H1 (cell line): ENCODE data around the gene CACNB4. TPM values are rescaled to one million over a fixed set of nuclear protein-coding genes. Genes with fewer than 3 reads are reported as not detected.

Experiments
- CTCF ChIA-PET: fragments of 300-600 bp; sonication (Branson Sonifier 250); formaldehyde crosslinking; loops from one replicate; lab custom pipeline; 2021; ENCODE audit not compliant: partially characterized antibody; lab: Charles Lee
- POLR2A ChIA-PET: fragments of 300-600 bp; sonication (Branson Sonifier 250); formaldehyde crosslinking; loops from one replicate; lab custom pipeline; 2021; ENCODE audit warnings: inconsistent platforms; ENCODE audit not compliant: partially characterized antibody; lab: Charles Lee
- DNase-seq, 2 experiments: peaks; one replicate each; pipeline versions ENCODE4 v3.0.0 to v3.0.0-alpha.2; 2010 to 2022; ENCODE audit warnings: low spot score in 2 of 2, low read depth in 1 of 2, mixed read lengths in 1 of 2
- FAIRE-seq: peaks from 2 replicates; lab custom pipeline; 2011; peaks lifted over from hg19 to GRCh38; lab: Jason Lieb, UNC
- H2AFZ ChIP-seq: 2 replicates; pipeline ENCODE4 v1.8.1; 2012; ENCODE audit warnings: low read length, inconsistent platforms
- H2AK5ac ChIP-seq: 2 replicates; pipeline ENCODE4 v1.6.1; 2013; ENCODE audit warnings: low read depth, low read length
- H2BK120ac ChIP-seq: replicated peaks from 2 replicates; pipeline ENCODE3; 2013; ENCODE audit warnings: low read depth, low read length, inconsistent platforms
- H2BK12ac ChIP-seq: 2 replicates; pipeline ENCODE4 v1.6.1; 2013; ENCODE audit warnings: low read depth, low read length
- H2BK15ac ChIP-seq: 2 replicates; pipeline ENCODE4 v1.6.1; 2013; ENCODE audit warnings: low read length
- H2BK20ac ChIP-seq: 2 replicates; pipeline ENCODE4 v1.6.1; 2013; ENCODE audit warnings: low read length
- H2BK5ac ChIP-seq: 2 replicates; pipeline ENCODE4 v1.6.1; 2013; ENCODE audit warnings: low read depth, low read length
- H3K14ac ChIP-seq: 2 replicates; pipeline ENCODE4 v1.6.1; 2013; ENCODE audit warnings: inconsistent platforms; ENCODE audit not compliant: insufficient read length
- H3K18ac ChIP-seq: 2 replicates; pipeline ENCODE4 v1.6.1; 2013; ENCODE audit warnings: low read length; ENCODE audit errors: extremely low read depth
- H3K23ac ChIP-seq: 2 replicates; pipeline ENCODE4 v1.6.1; 2013; ENCODE audit warnings: inconsistent platforms; ENCODE audit not compliant: insufficient read length
- H3K23me2 ChIP-seq: 2 replicates; pipeline ENCODE4 v1.6.1; 2013; ENCODE audit warnings: low read depth, low read length
- H3K27ac ChIP-seq: 2 replicates; pipeline ENCODE4 v1.6.1; 2011; ENCODE audit warnings: low read depth, low read length, inconsistent platforms
- H3K27me3 ChIP-seq, 4 experiments: replicated peaks in 1 of 4; 1 replicate in 1 of 4; 2 replicates in 3 of 4; pipeline versions ENCODE4 v1.6.1 to v1.8.1; 2011 to 2013; ENCODE audit warnings: low read length in 3 of 4, mild to moderate bottlenecking in 3 of 4, inconsistent platforms in 2 of 4, mixed read lengths in 2 of 4, moderate library complexity in 1 of 4; ENCODE audit not compliant: control insufficient read depth in 3 of 4, insufficient read depth in 3 of 4; ENCODE audit errors: extremely low read depth in 1 of 4
- H3K36me3 ChIP-seq, 4 experiments: 2 replicates each; pipeline versions ENCODE4 v1.6.1 to v1.8.1; 2011 to 2013; ENCODE audit warnings: mild to moderate bottlenecking in 4 of 4, low read length in 3 of 4, moderate library complexity in 2 of 4, control low read depth in 1 of 4, inconsistent platforms in 1 of 4; ENCODE audit not compliant: insufficient read depth in 4 of 4, control insufficient read depth in 2 of 4
- H3K4ac ChIP-seq: replicated peaks from 2 replicates; pipeline ENCODE3; 2013; ENCODE audit warnings: low read length, low read depth, mixed read lengths, inconsistent platforms; ENCODE audit not compliant: insufficient read length
- H3K4me1 ChIP-seq, 4 experiments: replicated peaks in 1 of 4; 1 replicate in 1 of 4; 2 replicates in 3 of 4; pipeline versions ENCODE4 v1.6.1 to v1.8.1; 2011 to 2013; ENCODE audit warnings: low read length in 3 of 4, inconsistent platforms in 2 of 4, mixed read lengths in 1 of 4; ENCODE audit not compliant: insufficient read depth in 4 of 4, control insufficient read depth in 3 of 4
- H3K4me2 ChIP-seq, 2 experiments: 2 replicates each; pipeline versions ENCODE4 v1.6.1 to v1.8.1; 2011 to 2013; ENCODE audit warnings: low read depth in 2 of 2, low read length in 2 of 2, control low read depth in 1 of 2, inconsistent platforms in 1 of 2, mild to moderate bottlenecking in 1 of 2; ENCODE audit not compliant: insufficient read depth in 1 of 2
- H3K4me3 ChIP-seq, 4 experiments: fragments of 200-600, 300-600 bp in 1 of 4; sonication (generic), shearing (Covaris generic), sonication (Bioruptor Twin) in 1 of 4; 2 replicates each; pipeline versions ENCODE4 v1.5.1 to v1.8.1; 2011 to 2016; ENCODE audit warnings: low read length in 4 of 4, low read depth in 3 of 4, control low read depth in 2 of 4, inconsistent platforms in 2 of 4, mild to moderate bottlenecking in 2 of 4, mixed read lengths in 1 of 4, moderate library complexity in 1 of 4; ENCODE audit not compliant: insufficient read depth in 2 of 4; ENCODE audit errors: extremely low read depth in 1 of 4
- H3K56ac ChIP-seq: replicated peaks from 2 replicates; pipeline ENCODE3; 2013; ENCODE audit warnings: low read depth, mild to moderate bottlenecking, mixed read lengths, low read length, inconsistent platforms; ENCODE audit not compliant: insufficient read length
- H3K79me1 ChIP-seq: 2 replicates; pipeline ENCODE4 v1.6.1; 2013; ENCODE audit warnings: low read depth, low read length, control low read depth
- H3K79me2 ChIP-seq, 2 experiments: 2 replicates each; pipeline versions ENCODE4 v1.6.1 to v1.8.1; 2012 to 2013; ENCODE audit warnings: low read length in 2 of 2, mild to moderate bottlenecking in 2 of 2, inconsistent platforms in 1 of 2; ENCODE audit not compliant: insufficient read depth in 2 of 2, control insufficient read depth in 1 of 2
- H3K9ac ChIP-seq, 4 experiments: replicated peaks in 1 of 4; 1 replicate in 1 of 4; 2 replicates in 3 of 4; pipeline versions ENCODE4 v1.6.1 to v1.8.1; 2011 to 2013; ENCODE audit warnings: low read depth in 3 of 4, low read length in 3 of 4, control low read depth in 2 of 4, mild to moderate bottlenecking in 2 of 4, moderate library complexity in 2 of 4, inconsistent platforms in 1 of 4; ENCODE audit errors: extremely low read depth in 1 of 4
- H3K9me3 ChIP-seq, 2 experiments: 2 replicates each; pipeline versions ENCODE4 v1.6.1 to v1.8.1; 2012 to 2013; ENCODE audit warnings: mild to moderate bottlenecking in 2 of 2, moderate library complexity in 2 of 2, control low read depth in 1 of 2, inconsistent platforms in 1 of 2, low read depth in 1 of 2, low read length in 1 of 2, mixed read lengths in 1 of 2; ENCODE audit not compliant: insufficient read depth in 2 of 2
- H4K20me1 ChIP-seq, 2 experiments: replicated peaks in 1 of 2; 2 replicates each; pipeline versions ENCODE3 to v1.8.1; 2011 to 2013; ENCODE audit warnings: inconsistent platforms in 2 of 2, low read length in 2 of 2, mild to moderate bottlenecking in 1 of 2; ENCODE audit not compliant: insufficient read depth in 2 of 2, control insufficient read depth in 1 of 2
- H4K5ac ChIP-seq: 2 replicates; pipeline ENCODE4 v1.6.1; 2013; ENCODE audit warnings: low read length, low read depth, mixed read lengths, inconsistent platforms; ENCODE audit not compliant: insufficient read length
- H4K8ac ChIP-seq: 2 replicates; pipeline ENCODE4 v1.8.0; 2013; ENCODE audit warnings: mild to moderate bottlenecking, moderate library complexity, low read length, inconsistent platforms; ENCODE audit not compliant: insufficient read depth; ENCODE audit errors: extremely low read depth
- H4K91ac ChIP-seq: replicated peaks from 2 replicates; pipeline ENCODE3; 2013; ENCODE audit warnings: low read length, mixed read lengths, inconsistent platforms; ENCODE audit not compliant: insufficient read length
- BRCA1 ChIP-seq: IDR thresholded peaks from 2 replicates; pipeline ENCODE4 v1.6.1; 2012; ENCODE audit warnings: low read depth, low read length, improper control_type of control experiment
- CBX8 ChIP-seq: fragments of 300-800, 300-1000 bp; sonication (generic); IDR thresholded peaks from 2 replicates; pipeline ENCODE4 v1.7.1; 2016; ENCODE audit warnings: low read depth, low read length, borderline replicate concordance
- CHD1 ChIP-seq: IDR thresholded peaks from 2 replicates; pipeline ENCODE4 v1.6.1; 2012; ENCODE audit warnings: low read depth, low read length, improper control_type of control experiment
- GABPA ChIP-seq: IDR thresholded peaks from 2 replicates; pipeline ENCODE4 v1.6.1; 2011; ENCODE audit warnings: mild to moderate bottlenecking, low read length, moderate library complexity, borderline replicate concordance; ENCODE audit not compliant: insufficient read depth
- POLR2AphosphoS5 ChIP-seq: IDR thresholded peaks from 2 replicates; pipeline ENCODE4 v1.6.1; 2011; ENCODE audit warnings: low read depth, low read length
- RFX5 ChIP-seq: IDR thresholded peaks from 2 replicates; pipeline ENCODE4 v1.6.1; 2011; ENCODE audit warnings: low read depth, low read length, improper control_type of control experiment, borderline replicate concordance
- SIRT6 ChIP-seq: IDR thresholded peaks from one replicate; pipeline ENCODE4 v1.7.1; 2012; ENCODE audit warnings: low read length, inconsistent platforms
- WGBS, 2 experiments: shearing (Covaris generic) in 1 of 2; methylation state at CpG; one replicate each; pipeline versions ENCODE4 v1.1.6 to v1.1.7; 2013 to 2015; ENCODE audit warnings: low lambda C conversion rate in 2 of 2, mixed read lengths in 2 of 2, inconsistent platforms in 1 of 2, low coverage in 1 of 2, missing lambda C conversion rate in 1 of 2; ENCODE audit not compliant: insufficient replicate concordance in 2 of 2, insufficient coverage in 1 of 2, insufficient read length in 1 of 2; ENCODE audit errors: extremely low coverage in 1 of 2, missing lambda C conversion rate in 1 of 2; 5-methylcytosine and 5-hydroxymethylcytosine counted together
- polyA plus RNA-seq, 7 experiments: library from polyadenylated mRNA; depleted of rRNA in 3 of 7; stranded (reverse) in 5 of 7; unstranded in 2 of 7; fragments of >200 nt in 5 of 7; fragments of 200-250 nt in 2 of 7; gene quantifications; 1 replicate in 5 of 7; 2 replicates in 1 of 7; 4 replicates in 1 of 7; pipeline versions ENCODE4 v1.2.1 to v1.2.3, GENCODE V29; 2011 to 2013; ENCODE audit warnings: missing spikeins in 2 of 7, mixed read lengths in 2 of 7
- total RNA-seq: library from RNA; stranded (reverse); fragmentation: NEBNext Ultra II Directional; extraction: Animal tissue kit (Norgen Biotek cat#: 25700); gene quantifications from 2 replicates; pipeline ENCODE4 v1.2.1, GENCODE V29; 2021
- TF ChIP-seq, protein P1 (sequence below), 3 experiments: IDR thresholded peaks; 1 replicate in 2 of 3; 2 replicates in 1 of 3; pipeline versions ENCODE4 v1.5.1 to v1.6.1; 2011; ENCODE audit warnings: low read length in 3 of 3, mild to moderate bottlenecking in 3 of 3, inconsistent platforms in 2 of 3, low read depth in 1 of 3, moderate library complexity in 1 of 3; ENCODE audit not compliant: insufficient read depth in 1 of 3; ENCODE audit errors: control extremely low read depth in 1 of 3

Gene CACNB4
- total and polyA plus RNA-seq, 2 of the 8 experiments (the other 6 are each of a cell fraction or from before 2014, with no cell fraction given) = 2.0 to 4.0 TPM

DNA sequence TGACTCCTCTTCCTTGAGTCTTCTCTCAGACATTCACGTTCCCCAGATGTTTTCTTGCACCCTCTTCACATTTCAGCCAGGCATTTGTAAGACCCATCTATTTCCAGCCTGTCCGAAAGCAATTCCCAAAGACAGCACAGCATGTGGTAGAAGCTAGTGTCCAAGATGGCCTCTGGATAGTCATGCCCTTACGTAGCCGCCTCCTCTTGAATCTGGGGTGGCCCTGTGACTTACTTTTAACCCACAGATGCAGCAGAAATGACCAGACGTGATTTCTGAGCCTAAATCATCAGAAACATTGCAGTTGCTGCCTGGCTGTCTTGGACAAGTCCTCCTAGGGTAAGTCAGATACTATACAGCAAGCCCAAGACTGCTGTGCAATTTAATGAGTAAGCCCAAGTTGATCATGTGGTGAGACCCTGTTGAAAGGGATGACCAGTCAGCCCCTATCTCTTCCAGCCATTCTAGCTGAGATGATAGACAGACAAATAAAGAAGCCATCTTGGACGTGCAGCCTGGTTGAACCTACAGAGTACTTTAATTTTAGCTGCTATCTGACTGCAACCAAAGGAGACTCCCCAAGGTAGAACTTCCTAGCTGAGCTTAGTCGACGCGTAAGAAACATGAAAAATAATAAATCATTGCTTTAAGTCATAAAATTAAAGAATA is 282.9 kb downstream of the CACNB4 start:
- no peak overlapping the region for H3K4me2 ChIP-seq
- DNase-seq (no peak), FAIRE-seq (no peak)
- H2BK20ac ChIP-seq = no peak overlapping the region
- no peak overlapping the region for H4K91ac ChIP-seq
- no peak overlapping the region for H2AFZ ChIP-seq
- no peak overlapping the region for H3K27ac ChIP-seq
- H2BK120ac ChIP-seq = no peak overlapping the region
- CTCF ChIA-PET = interaction anchor here (1.4 to 3.3 kb wide), 2 partner anchors 9 to 210 kb away, joined by 4 to 22 read pairs; no protein-coding TSS in a partner anchor
- no peaks in the 10 kb centered on the region for H3K4me1 ChIP-seq
- H2BK12ac ChIP-seq = no peak overlapping the region
- no peak overlapping the region for H3K23ac ChIP-seq
- peaks cover 0 to 42% (median 12%) of the 10 kb centered on the region in 4 experiments; a peak in 5 of 8 replicates for H3K36me3 ChIP-seq
- H3K79me1 ChIP-seq = peaks cover 10% of the 10 kb centered on the region
- no peak overlapping the region for H3K9ac ChIP-seq
- H3K9me3 ChIP-seq = no peaks in the 10 kb centered on the region
- H3K4me3 ChIP-seq = no peak overlapping the region
- H3K14ac ChIP-seq = no peak overlapping the region
- WGBS, 2 experiments = 92% methylated on average over 9 of the region's 9 CpGs; no CpG with 5 or more reads in 1 of the 2 experiments
- H3K79me2 ChIP-seq = peaks cover 9 to 58% of the 10 kb centered on the region in 2 experiments
- no peaks in the 10 kb centered on the region for H3K27me3 ChIP-seq
- no peak overlapping the region for H4K8ac ChIP-seq
- H3K23me2 ChIP-seq = no peaks in the 10 kb centered on the region
- no peak overlapping the region for H3K4ac ChIP-seq
- no peak overlapping the region for H2AK5ac ChIP-seq
- H3K18ac ChIP-seq = no peak overlapping the region
- POLR2A ChIA-PET = interaction anchor here (1.3 to 3.5 kb wide), 2 partner anchors 8 to 12 kb away, joined by 3 to 21 read pairs; partner anchors contain the start of gene ARL5A
- H2BK5ac ChIP-seq = no peak overlapping the region
- H2BK15ac ChIP-seq = no peak overlapping the region
- peaks cover 2% of the 10 kb centered on the region in 2 experiments for H4K20me1 ChIP-seq
- H3K56ac ChIP-seq = no peak overlapping the region
- no peak overlapping the region for H4K5ac ChIP-seq
- TF ChIP-seq CHD1 (no peak), CBX8 (no peak), BRCA1 (no peak), SIRT6 (no peak), RFX5 (no peak), POLR2AphosphoS5 (no peak), GABPA (no peak)
- TF ChIP-seq, protein P1, sequence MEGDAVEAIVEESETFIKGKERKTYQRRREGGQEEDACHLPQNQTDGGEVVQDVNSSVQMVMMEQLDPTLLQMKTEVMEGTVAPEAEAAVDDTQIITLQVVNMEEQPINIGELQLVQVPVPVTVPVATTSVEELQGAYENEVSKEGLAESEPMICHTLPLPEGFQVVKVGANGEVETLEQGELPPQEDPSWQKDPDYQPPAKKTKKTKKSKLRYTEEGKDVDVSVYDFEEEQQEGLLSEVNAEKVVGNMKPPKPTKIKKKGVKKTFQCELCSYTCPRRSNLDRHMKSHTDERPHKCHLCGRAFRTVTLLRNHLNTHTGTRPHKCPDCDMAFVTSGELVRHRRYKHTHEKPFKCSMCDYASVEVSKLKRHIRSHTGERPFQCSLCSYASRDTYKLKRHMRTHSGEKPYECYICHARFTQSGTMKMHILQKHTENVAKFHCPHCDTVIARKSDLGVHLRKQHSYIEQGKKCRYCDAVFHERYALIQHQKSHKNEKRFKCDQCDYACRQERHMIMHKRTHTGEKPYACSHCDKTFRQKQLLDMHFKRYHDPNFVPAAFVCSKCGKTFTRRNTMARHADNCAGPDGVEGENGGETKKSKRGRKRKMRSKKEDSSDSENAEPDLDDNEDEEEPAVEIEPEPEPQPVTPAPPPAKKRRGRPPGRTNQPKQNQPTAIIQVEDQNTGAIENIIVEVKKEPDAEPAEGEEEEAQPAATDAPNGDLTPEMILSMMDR (IDR thresholded peaks at IDR 0.05; ENCODE audit: control extremely low read depth in 1 of 3, insufficient read depth in 1 of 3, low read depth in 1 of 3, low read length in 3 of 3) = no peak
